A172 (cell line): ENCODE data around the gene OR6C70. TPM values are rescaled to one million over a fixed set of nuclear protein-coding genes. Genes with fewer than 3 reads are reported as not detected.
"Not testable (repeated sequence)": the region's sequence is repeated elsewhere in the genome, so short reads cannot be mapped to it uniquely, and the experiment has no call there.

ENCODE experiments used
- DNase-seq: peaks from one replicate; pipeline ENCODE4 v3.0.0-alpha.2; 2015; ENCODE audit warnings: low spot score
- total RNA-seq: library from RNA; depleted of rRNA; stranded (reverse); fragments of >200 nt; shearing (Covaris generic); gene quantifications from 2 replicates; pipeline ENCODE4 v1.2.3, GENCODE V29; 2014; rRNA removed

OR6C70 gene
- not detected in 2 replicates for total RNA-seq

DNA sequence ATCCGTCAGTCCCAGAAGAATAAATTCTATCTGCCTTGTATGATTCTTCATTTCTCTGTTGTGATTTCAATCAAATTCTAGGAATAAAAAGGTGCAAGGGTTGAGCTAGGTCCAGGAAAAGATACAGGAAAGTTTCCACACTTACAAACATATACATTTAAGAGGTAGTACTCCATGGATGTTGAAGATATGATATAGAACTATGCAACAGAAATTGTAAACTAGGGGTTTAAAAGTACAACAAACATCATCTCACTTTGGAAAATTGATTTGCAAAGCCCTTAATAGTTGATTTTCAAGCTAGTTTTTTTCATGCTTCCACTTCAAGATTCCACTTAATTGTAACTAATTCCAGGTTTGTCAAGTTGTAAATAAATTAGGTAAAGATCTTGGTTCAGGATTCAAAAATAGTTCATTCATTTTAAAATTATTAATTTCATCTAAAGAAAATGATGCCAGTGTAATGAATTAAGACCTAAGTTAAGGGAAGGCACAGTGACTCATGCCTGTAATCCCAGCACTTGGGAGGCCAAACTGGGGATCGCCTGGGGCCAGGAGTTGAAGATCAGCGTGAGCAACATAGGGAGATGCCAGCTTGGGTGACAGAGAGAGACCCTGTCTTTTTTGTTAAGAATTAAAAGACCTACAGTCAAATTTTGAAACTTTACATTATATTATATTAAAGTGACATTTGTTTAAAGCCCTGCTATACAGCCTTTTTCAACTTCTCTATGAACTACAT is at the start of gene OR6C70:
TSS of gene OR6C70 (minus strand) at position 51 of the 742 bp plus-strand sequence. CDS start at position 51, 0 bp downstream.
- DNase-seq, result no peak

DNA sequence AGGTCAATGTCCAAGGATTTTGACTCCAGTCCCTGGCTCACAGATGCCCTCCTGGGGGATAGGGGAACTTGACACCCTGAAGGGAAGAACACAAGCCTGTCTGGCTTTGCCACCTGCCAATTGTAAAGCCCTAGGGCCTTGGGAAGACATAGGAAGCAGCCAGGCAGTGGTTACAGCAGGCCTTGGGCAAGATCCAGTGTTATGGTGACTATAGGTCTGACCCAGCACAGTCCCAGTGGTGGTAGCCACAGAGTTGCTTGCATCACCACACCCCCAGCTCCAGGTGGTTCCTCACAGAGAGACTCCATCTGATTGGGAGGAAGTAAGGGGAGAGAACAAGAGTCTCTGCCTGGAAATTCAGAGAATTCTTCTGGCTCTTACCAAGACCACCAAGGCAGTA is 46.5 kb upstream of the OR6C70 start:
- no peak for DNase-seq

DNA sequence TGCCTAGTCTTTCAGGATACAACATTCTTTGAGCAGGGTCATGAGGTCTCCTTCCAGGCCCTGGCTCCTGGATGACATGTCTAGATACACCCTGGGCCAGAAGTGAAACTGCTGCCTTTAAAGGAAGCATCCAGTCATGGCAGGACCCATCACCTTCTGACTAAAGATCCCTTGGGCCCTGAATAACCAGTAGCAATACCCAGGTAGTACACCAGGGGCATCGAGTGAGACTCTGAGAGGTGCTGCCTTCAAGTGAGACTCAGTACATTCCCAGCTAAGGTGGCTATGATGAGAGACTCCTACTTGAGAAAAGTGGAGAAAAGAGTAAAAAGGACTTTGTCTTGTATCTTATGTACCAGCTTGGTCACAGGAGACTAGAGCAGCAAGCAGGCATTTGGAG is 45.8 kb upstream of the OR6C70 start:
- DNase-seq, result no peak

DNA sequence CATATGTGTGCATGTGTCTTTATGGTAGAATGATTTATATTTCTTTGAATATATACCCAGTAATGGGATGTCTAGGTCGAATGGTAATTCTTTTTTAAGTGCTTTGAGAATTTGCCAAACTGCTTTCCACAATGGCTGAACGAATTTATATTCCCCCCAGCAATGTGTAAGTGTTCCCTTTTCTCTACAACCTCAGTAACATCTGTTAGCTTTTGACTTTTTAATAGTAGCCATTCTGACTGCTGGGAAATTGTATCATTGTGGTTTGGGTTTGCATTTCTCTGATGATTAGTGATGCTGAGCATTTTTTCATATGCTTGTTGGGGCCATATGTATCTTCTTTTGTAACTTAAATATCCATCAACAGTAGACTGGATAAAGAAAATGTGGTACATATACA is 31.7 kb upstream of the OR6C70 start:
- no peak for DNase-seq

GRCh38 chr12:55499810-55500252 is 29.9 kb upstream of the OR6C70 start:
- no peak for DNase-seq

- no peak for DNase-seq
These were observed 29.3 kb upstream of the OR6C70 start for GRCh38 chr12:55499231-55499630.

DNA sequence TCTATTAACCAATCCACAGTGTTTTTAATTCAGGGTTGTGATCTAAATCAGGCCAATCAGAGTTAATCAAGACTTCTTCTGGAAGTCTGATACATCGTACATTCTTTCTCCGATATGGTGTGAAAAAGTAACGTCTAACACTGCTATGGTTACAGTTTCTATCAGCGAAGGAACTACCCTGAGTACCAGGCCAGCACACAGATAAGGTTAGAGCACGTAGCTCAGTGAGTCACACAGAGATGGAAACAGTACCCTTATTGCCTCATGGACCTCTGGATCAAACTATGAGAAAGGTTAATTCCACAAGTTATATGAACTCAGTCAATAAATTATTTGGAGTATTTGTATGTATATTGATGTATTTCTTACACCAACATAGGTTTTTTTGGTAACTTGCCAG is 25.6 kb upstream of the OR6C70 start:
- no peak for DNase-seq

GRCh38 chr12:55492078-55492477 is 22.1 kb upstream of the OR6C70 start, which contains the start of gene OR6C68:
TSS of gene OR6C68 (plus strand) at chr12:55492378. CDS start at chr12:55492378, 0 bp downstream.
- DNase-seq, result no peak

- not testable (repeated sequence) for DNase-seq
These were observed 14.3 kb upstream of the OR6C70 start for GRCh38 chr12:55484284-55484683.

- not testable (repeated sequence) for DNase-seq
These were observed 9.2 kb upstream of the OR6C70 start for GRCh38 chr12:55479136-55479535.

GRCh38 chr12:55472264-55472663 is 2.3 kb upstream of the OR6C70 start:
- no peak for DNase-seq

GRCh38 chr12:55469291-55469690 is 647 bp downstream of the OR6C70 start:
- no peak for DNase-seq

GRCh38 chr12:55467836-55468235 is 2.1 kb downstream of the OR6C70 start:
- DNase-seq, result no peak

DNA sequence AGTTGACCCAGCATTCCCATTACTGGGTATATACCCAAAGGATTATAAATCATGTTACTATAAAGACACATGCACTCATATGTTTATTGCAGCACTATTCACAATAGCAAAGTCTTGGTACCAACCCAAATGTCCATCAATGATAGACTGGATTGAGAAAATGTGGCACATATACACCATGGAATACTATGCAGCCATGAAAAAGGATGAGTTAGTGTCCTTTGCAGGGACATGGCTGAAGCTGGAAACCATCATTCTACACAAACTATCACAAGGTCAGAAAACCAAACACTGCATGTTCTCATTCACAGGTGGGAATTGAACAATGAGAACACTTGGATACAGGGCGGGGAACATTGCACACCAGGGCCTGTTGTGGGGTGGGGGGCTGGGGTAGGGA is 5.0 kb downstream of the OR6C70 start:
- DNase-seq, result not testable (repeated sequence)

GRCh38 chr12:55448825-55449224 is 21.1 kb downstream of the OR6C70 start:
- no peak for DNase-seq

- no peak for DNase-seq
These were observed 23.6 kb downstream of the OR6C70 start for GRCh38 chr12:55446326-55446725.

DNA sequence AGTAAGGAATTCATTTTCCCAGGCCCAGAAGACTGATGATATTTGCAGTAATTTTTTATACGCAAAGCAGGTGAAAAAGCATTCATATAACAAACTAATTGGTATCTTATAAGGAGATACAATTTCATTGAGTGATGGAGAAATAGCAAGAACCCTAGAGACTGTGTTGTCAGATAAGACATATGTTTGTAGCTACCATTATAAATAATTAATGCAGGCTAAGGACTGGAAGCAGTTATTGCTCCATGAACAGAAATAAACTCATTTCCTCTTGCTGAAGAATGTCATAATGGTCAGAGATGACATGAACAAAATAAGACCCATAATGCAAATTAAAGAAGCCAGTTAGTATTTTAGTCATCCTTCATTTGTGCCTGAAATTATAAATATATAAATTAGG is 24.6 kb downstream of the OR6C70 start:
- DNase-seq, result no peak

GRCh38 chr12:55443776-55444175 is 26.2 kb downstream of the OR6C70 start, which contains the start of gene OR6C2:
TSS of gene OR6C2 (plus strand) at chr12:55444076. CDS start at chr12:55452214, 8,138 bp downstream.
- no peak for DNase-seq

- DNase-seq, result not testable (repeated sequence)
These were observed 28.7 kb downstream of the OR6C70 start for GRCh38 chr12:55441233-55441632.

- no peak for DNase-seq
These were observed 41.4 kb downstream of the OR6C70 start for GRCh38 chr12:55428331-55429243.

- DNase-seq, result no peak
These were observed 44.0 kb downstream of the OR6C70 start, which contains the start of gene OR6C76 for GRCh38 chr12:55425954-55426353. TSS of gene OR6C76 (plus strand) at chr12:55426254. CDS start at chr12:55426254, 0 bp downstream.

- DNase-seq, result no peak
These were observed 49.5 kb downstream of the OR6C70 start for GRCh38 chr12:55420307-55420962.
